Neuron (in vitro differentiated cells): Measurements from ENCODE around the gene EDN3.

ENCODE experiments used
- H2AFZ ChIP-seq: one replicate; pipeline ENCODE4 v1.6.1; 2013; ENCODE audit warnings: low read depth, mild to moderate bottlenecking, inconsistent platforms, low read length, moderate library complexity
- H3K27me3 ChIP-seq: one replicate; pipeline ENCODE4 v1.6.1; 2013; ENCODE audit warnings: low read length; ENCODE audit not compliant: insufficient read depth
- H3K36me3 ChIP-seq: one replicate; pipeline ENCODE4 v1.6.1; 2013; ENCODE audit warnings: low read length; ENCODE audit not compliant: insufficient read depth
- H3K4me1 ChIP-seq: one replicate; pipeline ENCODE4 v1.6.1; 2013; ENCODE audit warnings: low read length; ENCODE audit not compliant: insufficient read depth
- H3K4me3 ChIP-seq: 2 replicates; pipeline ENCODE4 v1.5.1; 2013; ENCODE audit warnings: mild to moderate bottlenecking, low read length, moderate library complexity
- H3K9me3 ChIP-seq: one replicate; pipeline ENCODE4 v1.6.1; 2013; ENCODE audit warnings: low read length

The EDN3 gene

DNA sequence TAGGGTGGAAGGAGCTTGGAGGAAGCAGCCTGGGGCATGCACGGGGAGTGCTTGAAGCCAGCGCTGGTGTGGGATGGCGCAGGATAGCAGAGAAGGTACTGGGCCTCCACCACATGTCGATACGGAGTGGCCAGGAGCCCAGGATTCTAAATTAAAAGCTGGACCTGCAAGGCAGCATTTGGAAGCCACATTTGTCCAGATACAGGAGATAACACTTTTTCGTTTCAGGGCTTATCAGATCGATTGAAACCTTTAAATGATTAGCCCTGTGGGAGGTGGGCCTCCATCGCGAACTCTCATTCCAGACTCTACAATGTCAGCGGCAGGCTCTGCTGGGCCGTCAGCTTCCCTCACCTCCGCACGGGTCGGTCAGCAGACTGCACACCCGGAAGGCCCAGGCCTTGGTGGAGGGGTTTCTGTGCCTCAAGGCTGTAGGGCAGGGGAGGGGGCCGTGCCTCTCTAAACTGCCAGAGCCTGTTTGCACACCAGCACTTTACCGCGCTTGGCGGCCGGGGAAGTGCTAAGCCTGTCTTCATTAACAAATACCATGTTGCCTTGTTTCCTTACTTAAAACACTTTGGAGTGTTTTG, 17.9 kb downstream of the EDN3 start:
- Histone ChIP-seq H3K36me3 (no peaks in the 10 kb centered on the region), H3K9me3 (no peaks in the 10 kb centered on the region), H3K4me3 (no peak overlapping the region), H2AFZ (no peak overlapping the region), H3K27me3 (no peaks in the 10 kb centered on the region), H3K4me1 (no peaks in the 10 kb centered on the region)

DNA sequence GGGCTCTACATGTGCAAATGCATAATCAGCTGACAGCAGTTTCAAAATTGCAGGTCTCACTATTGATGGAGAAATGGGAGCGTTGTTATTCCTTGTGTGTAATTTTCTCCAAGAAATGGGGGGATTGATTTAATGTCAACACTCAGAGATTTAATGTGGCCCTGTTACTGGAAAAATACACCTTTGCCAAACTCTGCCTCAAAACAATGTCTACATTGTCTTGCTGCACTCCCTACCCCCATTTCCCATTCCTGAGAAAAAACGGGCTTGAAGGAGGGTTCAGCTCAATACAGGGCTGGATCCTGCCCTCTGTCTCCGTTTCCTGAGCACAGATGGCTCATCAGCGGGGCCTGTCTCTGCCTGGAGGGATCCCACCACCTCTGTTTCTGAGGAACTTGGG, 18.4 kb downstream of the EDN3 start:
- Histone ChIP-seq H3K27me3 (no peaks in the 10 kb centered on the region), H3K9me3 (no peaks in the 10 kb centered on the region), H3K4me1 (no peaks in the 10 kb centered on the region), H3K4me3 (no peak overlapping the region), H2AFZ (no peak overlapping the region), H3K36me3 (no peaks in the 10 kb centered on the region)

DNA sequence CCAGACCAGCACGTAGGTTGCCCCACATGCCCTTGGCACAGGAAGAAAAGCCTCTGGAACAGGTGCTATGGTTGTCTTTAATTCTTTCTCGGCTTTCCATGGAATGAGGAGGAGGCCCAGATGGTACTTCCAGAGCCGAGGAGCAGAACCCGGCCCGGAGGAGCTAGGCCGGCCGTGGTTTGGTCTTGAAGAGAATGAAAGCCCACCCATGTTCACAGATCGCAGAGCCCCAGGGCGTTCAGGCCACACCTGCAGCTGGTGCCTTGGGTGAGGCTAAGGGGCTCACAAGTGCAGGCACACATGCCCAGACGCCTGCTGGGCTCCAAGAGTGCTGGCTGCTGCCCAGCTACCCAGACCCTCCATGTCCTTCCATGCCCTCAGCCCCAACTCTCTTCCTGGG, 20.0 kb downstream of the EDN3 start:
- Histone ChIP-seq H3K9me3 (no peaks in the 10 kb centered on the region), H3K4me3 (no peak overlapping the region), H3K36me3 (no peaks in the 10 kb centered on the region), H3K4me1 (no peaks in the 10 kb centered on the region), H3K27me3 (peaks cover 3% of the 10 kb centered on the region), H2AFZ (no peak overlapping the region)

DNA sequence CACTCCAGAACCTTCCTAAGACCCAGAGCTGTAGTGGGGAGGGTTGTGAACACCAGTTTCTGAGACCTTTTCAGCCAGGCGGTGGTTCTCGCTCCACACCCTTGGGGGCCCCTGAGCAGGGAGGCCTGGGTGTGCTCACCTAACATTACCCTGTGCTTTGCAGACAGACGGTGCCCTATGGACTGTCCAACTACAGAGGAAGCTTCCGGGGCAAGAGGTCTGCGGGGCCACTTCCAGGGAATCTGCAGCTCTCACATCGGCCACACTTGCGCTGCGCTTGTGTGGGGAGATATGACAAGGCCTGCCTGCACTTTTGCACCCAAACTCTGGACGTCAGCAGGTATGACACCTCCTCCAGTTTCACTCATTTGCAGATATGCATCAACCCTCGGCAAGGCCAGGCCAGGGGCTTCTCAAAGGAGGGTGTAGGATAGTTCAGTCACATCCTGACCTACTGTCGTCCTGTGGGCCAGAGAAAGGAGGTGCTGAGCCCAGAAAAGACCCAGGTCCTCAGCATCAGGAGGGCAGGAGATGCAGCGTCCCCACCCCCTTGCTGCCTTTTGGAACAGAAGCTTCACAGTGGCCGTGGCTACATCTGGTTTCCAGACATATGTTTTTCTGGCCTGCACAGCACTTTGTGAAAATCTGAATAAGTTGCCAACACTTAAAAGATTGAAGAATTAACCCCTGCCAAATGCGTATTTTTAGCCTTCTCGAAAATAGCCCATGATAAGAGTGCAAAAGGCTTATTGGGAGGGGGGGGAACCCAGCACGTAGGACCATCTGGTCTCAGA, 20.6 kb downstream of the EDN3 start:
- Histone ChIP-seq H3K4me3 (no peak overlapping the region), H2AFZ (no peak overlapping the region), H3K9me3 (no peaks in the 10 kb centered on the region), H3K27me3 (peaks cover 3% of the 10 kb centered on the region), H3K4me1 (no peaks in the 10 kb centered on the region), H3K36me3 (no peaks in the 10 kb centered on the region)

DNA sequence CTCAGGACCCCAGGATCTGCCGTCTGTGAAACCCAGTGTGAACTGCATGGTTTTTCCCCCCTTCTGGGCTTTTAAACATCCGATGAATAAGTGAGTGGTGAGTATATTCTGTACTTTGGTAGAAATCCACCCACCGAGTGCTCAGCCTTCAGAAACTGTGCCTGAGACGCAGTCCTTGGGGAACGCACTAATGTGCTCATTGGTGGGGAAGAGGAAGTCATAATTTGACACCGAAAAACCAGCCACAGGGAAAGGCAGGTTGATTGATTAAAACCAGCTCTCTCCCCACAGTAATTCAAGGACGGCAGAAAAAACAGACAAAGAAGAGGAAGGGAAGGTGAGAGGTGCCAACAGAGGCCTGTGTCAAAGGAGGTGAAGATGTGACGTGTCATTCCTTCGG, 21.7 kb downstream of the EDN3 start:
- no peaks in the 10 kb centered on the region for H3K36me3 ChIP-seq
- H3K9me3 ChIP-seq = no peaks in the 10 kb centered on the region
- peaks cover 3% of the 10 kb centered on the region for H3K27me3 ChIP-seq
- no peak overlapping the region for H3K4me3 ChIP-seq
- no peak overlapping the region for H2AFZ ChIP-seq
- H3K4me1 ChIP-seq = no peaks in the 10 kb centered on the region

DNA sequence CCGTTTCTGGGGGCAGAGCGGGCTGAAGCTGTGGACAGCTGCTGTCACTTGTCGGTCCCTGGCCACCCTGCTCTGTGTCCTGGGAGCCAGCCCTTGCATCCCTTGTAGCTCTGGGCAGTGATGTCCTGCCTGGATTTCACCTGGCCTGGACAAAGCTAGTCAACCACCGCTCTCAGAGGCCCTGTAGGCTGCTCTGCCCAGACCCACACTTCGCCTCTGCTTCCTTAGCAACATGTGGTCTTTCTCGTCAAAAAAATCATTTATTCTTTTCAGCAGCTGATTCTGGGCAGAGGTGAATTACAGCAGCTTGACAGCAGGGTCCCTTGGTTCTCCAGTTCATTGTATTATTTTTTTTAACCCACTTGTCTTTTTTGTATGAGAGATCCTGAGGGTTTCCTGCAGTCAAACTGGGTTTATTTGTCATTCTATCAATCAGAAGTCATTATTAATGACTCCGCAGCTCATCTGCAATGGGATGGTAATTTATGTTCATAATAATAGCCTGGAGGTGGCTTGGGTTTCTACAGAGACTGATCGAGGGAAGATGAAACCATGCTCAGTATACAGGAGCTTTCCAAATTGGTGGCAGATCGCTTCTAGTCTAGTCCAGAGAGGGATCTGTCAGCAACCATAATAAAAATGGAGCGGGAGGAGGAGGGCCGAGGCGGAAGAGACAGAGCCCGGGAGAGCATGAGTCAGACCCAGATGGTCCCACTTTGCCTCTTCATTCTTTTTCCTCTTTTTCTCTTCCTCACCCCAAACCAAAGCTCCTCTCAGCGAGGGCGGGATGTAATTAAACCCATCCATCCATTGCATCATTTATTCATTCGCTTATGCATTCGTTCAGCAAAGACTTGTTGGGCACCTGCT, 22.4 kb downstream of the EDN3 start:
- peaks cover 3% of the 10 kb centered on the region for H3K27me3 ChIP-seq
- no peaks in the 10 kb centered on the region for H3K36me3 ChIP-seq
- no peaks in the 10 kb centered on the region for H3K9me3 ChIP-seq
- no peaks in the 10 kb centered on the region for H3K4me1 ChIP-seq
- no peak overlapping the region for H2AFZ ChIP-seq
- H3K4me3 ChIP-seq = no peak overlapping the region

DNA sequence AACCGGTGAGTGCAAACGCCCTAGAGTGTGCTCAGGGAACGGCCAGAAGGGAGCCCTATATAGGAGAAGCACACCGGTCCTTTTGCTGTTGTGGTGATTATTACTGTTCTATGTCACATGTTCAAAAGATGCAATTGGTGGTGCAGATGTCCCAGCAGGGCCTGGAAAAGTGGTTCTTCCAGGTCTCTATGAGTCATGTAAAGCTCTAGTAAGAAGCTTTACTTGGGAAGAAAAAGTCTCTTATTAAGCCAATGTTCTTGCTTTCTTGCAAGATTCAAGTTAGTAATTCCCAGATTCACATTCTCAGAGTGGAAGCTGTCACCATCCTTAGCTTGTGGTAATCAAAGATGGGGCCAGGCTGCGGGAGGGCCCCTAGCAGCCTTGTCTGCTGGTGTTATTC, 23.3 kb downstream of the EDN3 start:
- Histone ChIP-seq H3K4me3 (no peak overlapping the region), H3K27me3 (peaks cover 3% of the 10 kb centered on the region), H3K9me3 (no peaks in the 10 kb centered on the region), H2AFZ (no peak overlapping the region), H3K36me3 (no peaks in the 10 kb centered on the region), H3K4me1 (no peaks in the 10 kb centered on the region)

DNA sequence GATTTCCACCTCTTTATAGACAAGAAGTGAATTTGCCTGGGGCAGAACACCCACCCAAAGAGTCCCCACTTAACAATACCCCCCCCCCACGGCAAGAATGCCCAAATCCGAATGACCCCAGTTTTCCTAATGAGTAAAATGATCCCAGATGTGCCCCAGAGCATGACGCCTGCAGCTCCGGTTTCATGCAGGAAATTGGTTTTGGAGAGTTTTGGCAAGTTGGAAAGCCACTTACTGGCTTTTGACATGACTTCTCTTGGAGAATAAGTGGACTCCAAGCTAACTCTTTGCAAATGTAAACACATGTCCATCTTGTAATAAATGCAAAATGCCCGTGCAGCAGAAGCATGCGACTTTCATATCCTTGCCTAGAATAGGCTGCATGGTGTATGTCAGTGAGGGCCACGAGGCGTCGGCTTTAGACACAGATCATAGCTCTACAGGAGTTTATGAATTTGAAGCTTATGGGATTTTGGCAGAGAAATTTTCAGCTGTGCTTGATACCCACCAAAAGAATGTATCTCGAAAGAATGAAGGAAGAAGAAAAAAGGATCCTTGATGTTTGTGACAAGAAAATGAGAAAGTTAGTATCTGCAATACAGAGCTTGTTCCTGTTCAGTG, 24.2 kb downstream of the EDN3 start:
- H3K4me1 ChIP-seq = no peaks in the 10 kb centered on the region
- no peak overlapping the region for H2AFZ ChIP-seq
- no peaks in the 10 kb centered on the region for H3K36me3 ChIP-seq
- H3K9me3 ChIP-seq = no peaks in the 10 kb centered on the region
- H3K27me3 ChIP-seq = peaks cover 3% of the 10 kb centered on the region
- no peak overlapping the region for H3K4me3 ChIP-seq

DNA sequence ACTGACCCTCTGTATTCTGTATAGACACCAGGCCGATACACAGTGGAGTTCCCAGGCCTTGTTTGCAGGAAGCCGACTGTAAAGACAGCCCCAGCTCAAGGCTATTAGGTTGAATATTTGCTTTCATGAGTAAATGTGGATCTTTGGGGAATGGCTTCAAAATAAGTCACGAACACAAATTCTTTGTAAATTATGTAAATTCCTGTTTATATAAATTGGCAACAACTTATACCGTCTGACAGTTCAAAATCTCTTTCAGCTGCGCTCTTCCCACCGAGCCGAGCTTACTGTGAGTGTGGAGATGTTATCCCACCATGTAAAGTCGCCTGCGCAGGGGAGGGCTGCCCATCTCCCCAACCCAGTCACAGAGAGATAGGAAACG, 24.7 kb downstream of the EDN3 start:
- no peaks in the 10 kb centered on the region for H3K4me1 ChIP-seq
- no peaks in the 10 kb centered on the region for H3K9me3 ChIP-seq
- no peak overlapping the region for H3K4me3 ChIP-seq
- H2AFZ ChIP-seq = no peak overlapping the region
- peaks cover 3% of the 10 kb centered on the region for H3K27me3 ChIP-seq
- H3K36me3 ChIP-seq = no peaks in the 10 kb centered on the region

DNA sequence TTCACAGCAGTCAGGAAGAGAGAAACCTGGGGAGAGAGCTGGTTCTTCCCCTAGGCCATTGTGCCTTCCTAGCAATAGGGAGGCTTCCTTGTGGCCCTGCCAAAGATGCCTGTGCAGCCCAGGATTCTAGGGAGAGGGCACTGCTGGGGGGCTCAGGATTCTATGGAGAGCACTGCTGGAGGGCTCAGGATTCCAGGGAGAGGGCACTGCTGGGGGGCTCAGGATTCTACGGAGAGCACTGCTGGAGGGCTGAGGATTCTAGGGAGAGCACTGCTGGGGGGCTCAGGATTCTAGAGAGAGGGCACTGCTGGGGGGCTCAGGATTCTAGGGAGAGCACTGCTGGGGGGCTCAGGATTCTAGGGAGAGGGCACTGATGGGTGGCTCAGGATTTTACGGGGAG, 25.8 kb downstream of the EDN3 start:
- Histone ChIP-seq H3K36me3 (no peaks in the 10 kb centered on the region), H2AFZ (no peak overlapping the region), H3K4me3 (no peak overlapping the region), H3K9me3 (no peaks in the 10 kb centered on the region), H3K4me1 (no peaks in the 10 kb centered on the region), H3K27me3 (peaks cover 3% of the 10 kb centered on the region)

DNA sequence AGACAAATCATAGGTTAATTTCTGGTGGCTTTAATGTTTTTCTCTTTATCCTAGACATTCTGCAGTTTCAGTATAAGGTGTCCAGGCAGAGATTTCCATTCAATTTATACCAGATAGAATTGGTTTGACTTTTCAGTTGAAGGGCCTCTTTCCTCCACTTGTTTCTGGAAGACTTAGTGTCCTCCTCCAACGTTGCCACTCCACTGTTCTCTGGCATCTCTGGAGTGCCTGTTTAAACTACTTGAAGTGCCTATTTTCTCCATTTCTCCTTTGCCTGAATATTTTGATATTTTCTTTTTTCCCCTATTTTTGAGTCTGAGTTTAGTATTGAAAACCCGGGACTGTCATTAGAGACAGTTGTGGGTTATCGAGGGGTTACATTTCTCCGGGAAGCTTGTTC, 27.7 kb downstream of the EDN3 start:
- Histone ChIP-seq H3K4me3 (no peak overlapping the region), H3K4me1 (no peaks in the 10 kb centered on the region), H3K36me3 (no peaks in the 10 kb centered on the region), H2AFZ (no peak overlapping the region), H3K9me3 (no peaks in the 10 kb centered on the region), H3K27me3 (peaks cover 3% of the 10 kb centered on the region)

DNA sequence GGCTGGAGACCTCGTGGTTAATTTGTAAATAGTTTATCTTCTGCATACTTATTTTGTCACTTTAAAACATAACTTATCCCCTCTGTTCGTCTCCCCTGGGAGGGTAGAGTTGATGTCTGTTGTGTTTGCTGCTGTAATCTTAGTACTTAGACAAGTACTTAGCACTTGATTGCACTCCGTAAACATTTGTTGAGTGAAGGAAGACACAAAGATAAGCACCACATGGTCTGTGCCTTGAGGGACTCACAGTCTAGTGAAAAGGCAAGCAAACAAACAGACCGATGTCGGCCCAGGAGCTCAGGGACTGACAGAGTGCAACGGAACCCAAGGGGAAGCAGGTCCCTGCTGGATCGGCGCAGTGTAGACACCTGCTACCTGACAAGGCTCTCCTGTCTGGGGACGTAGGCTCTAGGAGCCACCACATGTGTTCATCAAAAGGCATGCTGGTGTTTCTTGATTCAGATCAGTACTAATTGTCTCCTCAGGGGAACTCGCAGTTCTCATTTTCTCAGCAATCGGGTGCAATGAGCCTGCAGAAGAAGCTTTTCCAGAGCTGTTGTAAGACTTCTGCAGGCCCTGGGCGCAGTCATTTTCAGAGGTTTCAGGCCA, 31.4 kb downstream of the EDN3 start:
- Histone ChIP-seq H2AFZ (no peak overlapping the region), H3K4me1 (no peaks in the 10 kb centered on the region), H3K27me3 (no peaks in the 10 kb centered on the region), H3K4me3 (no peak overlapping the region), H3K36me3 (no peaks in the 10 kb centered on the region), H3K9me3 (no peaks in the 10 kb centered on the region)
